Measurements from ENCODE around the gene FAM131B. TPM values are rescaled to one million over a fixed set of nuclear protein-coding genes. Genes with fewer than 3 reads are reported as not detected.

The FAM131B gene
- total and polyA plus RNA-seq, 2 of the 8 experiments (the other 6 are each of a cell fraction or from before 2014, with no cell fraction given) = 23.1 to 38.2 TPM

DNA sequence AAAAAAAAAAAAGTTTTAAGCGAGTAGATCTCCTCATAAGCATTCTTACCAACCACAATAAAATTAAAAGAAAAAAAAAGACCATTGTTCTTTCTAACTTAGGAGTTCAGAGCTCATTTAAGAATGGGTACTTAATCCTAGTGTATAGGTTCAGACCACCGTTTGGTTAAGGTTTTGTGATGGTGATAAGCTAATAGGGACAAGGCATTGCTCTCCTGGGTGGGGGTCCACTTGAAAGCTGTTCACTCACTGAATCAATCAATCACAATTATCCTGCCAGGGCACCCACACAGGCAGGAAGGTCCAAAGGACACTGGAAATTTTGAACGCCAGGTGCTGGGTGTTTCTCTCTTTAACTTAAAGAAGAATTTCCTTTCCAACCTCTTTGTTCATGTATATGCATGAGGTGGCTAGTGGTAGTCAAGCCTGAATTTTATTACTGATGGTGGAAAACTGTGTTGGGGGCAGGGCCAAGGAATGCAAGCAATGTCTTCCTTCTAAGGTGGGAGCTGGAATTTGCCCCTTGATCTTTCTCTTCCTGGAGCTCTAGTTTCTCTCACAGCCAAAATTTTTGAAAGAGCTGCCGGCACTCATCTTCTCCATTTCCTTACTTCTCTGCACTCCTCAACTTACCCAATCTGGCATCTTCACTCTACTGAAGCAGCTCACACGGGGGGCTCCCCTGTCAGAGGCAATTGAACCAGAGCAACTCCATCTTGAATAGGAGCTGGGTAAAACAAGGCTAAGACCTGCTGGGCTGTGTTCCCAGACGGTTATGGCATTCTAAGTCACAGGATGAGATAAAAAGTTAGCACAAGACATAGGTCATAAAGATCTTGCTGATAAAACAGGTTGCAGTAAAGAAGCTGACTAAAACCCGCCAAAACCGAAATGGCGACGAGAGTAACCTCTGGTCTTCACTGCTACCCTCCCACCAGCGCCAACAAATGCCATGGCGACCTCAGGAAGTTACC lies 7.5 kb upstream of the FAM131B start (continued):
- TF ChIP-seq POU5F1 (IDR thresholded peaks at IDR 0.05; ENCODE audit: low read depth, low read length) (peak; percentile 16; the same call in 1 of the 2 replicates), KDM1A (IDR thresholded peaks at IDR 0.05; ENCODE audit: borderline replicate concordance, low read length) (no peak), HDAC6 (IDR thresholded peaks at IDR 0.05; ENCODE audit: low read depth, low read length) (no peak), CBX5 (IDR thresholded peaks at IDR 0.05; ENCODE audit: low read depth, low read length) (no peak), NANOG (IDR thresholded peaks at IDR 0.05; ENCODE audit: insufficient read depth, low read depth, low read length, poor library complexity, severe bottlenecking) (peak; percentile 80), EGR1 (IDR thresholded peaks at IDR 0.05; ENCODE audit: borderline replicate concordance, low read depth, low read length) (no peak), RXRA (IDR thresholded peaks at IDR 0.05; ENCODE audit: insufficient read depth, low read depth, low read length) (no peak), KDM4A (IDR thresholded peaks at IDR 0.05; ENCODE audit: low read depth, low read length, severe bottlenecking) (no peak), FOSL1 (IDR thresholded peaks at IDR 0.05; ENCODE audit: insufficient read depth, low read depth, low read length) (no peak), ZNF274 (IDR thresholded peaks at IDR 0.05; ENCODE audit: borderline replicate concordance, extremely low read depth, low read length) (no peak), TEAD4 (IDR thresholded peaks at IDR 0.05; ENCODE audit: low read depth, low read length) (peak; percentile 98)
- TF ChIP-seq, protein P1, sequence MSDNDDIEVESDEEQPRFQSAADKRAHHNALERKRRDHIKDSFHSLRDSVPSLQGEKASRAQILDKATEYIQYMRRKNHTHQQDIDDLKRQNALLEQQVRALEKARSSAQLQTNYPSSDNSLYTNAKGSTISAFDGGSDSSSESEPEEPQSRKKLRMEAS (IDR thresholded peaks at IDR 0.05) = no peak
- TF ChIP-seq, protein P2, sequence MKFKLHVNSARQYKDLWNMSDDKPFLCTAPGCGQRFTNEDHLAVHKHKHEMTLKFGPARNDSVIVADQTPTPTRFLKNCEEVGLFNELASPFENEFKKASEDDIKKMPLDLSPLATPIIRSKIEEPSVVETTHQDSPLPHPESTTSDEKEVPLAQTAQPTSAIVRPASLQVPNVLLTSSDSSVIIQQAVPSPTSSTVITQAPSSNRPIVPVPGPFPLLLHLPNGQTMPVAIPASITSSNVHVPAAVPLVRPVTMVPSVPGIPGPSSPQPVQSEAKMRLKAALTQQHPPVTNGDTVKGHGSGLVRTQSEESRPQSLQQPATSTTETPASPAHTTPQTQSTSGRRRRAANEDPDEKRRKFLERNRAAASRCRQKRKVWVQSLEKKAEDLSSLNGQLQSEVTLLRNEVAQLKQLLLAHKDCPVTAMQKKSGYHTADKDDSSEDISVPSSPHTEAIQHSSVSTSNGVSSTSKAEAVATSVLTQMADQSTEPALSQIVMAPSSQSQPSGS (IDR thresholded peaks at IDR 0.05; ENCODE audit: low read length) = no peak
